Right atrium auricular region (tissue), 2 donors: ENCODE results near the gene CD58. TPM values are rescaled to one million over a fixed set of nuclear protein-coding genes. Genes with fewer than 3 reads are reported as not detected.

ENCODE experiments used
- DNase-seq: peaks from one replicate; pipeline ENCODE4 v3.0.0-alpha.2; 2019; ENCODE audit warnings: low spot score
- H3K27ac ChIP-seq, 2 donors: fragments of 200-600 bp; sonication (generic); 1 replicate in 1 of 2; 2 replicates in 1 of 2; pipeline ENCODE4 v1.5.1; 2016 to 2019
- H3K27me3 ChIP-seq, 2 donors: fragments of 200-600 bp; sonication (generic); one replicate each; pipeline versions ENCODE4 v1.5.1 to v1.6.0; 2017 to 2019
- H3K36me3 ChIP-seq: fragments of 200-600 bp; sonication (generic); one replicate; pipeline ENCODE4 v1.5.1; 2016
- H3K4me1 ChIP-seq, 2 donors: fragments of 200-600 bp; sonication (generic); one replicate each; pipeline versions ENCODE4 v1.5.1 to v1.6.0; 2017 to 2019
- H3K4me3 ChIP-seq, 2 donors: fragments of 200-600 bp; sonication (generic); 1 replicate in 1 of 2; 2 replicates in 1 of 2; pipeline ENCODE4 v1.5.1; 2017 to 2019; ENCODE audit warnings: mild to moderate bottlenecking in 1 of 2, moderate library complexity in 1 of 2
- H3K9me3 ChIP-seq, 2 donors: fragments of 200-600 bp; sonication (generic); one replicate each; pipeline ENCODE4 v1.5.1; 2019
- CTCF ChIP-seq, 2 donors: fragments of 200-600 bp; sonication (generic); IDR thresholded peaks; one replicate each; pipeline ENCODE4 v1.5.1; 2019; ENCODE audit warnings: antibody characterized with exemption in 2 of 2
- total RNA-seq, 2 donors: library from RNA; depleted of rRNA; stranded (reverse); fragments of >200 nt; gene quantifications; one replicate each; pipeline ENCODE4 v1.1.0, GENCODE V29; 2016

Gene CD58
- total RNA-seq, 2 donors from 2014 or later: 26.4 to 27.4 TPM

DNA sequence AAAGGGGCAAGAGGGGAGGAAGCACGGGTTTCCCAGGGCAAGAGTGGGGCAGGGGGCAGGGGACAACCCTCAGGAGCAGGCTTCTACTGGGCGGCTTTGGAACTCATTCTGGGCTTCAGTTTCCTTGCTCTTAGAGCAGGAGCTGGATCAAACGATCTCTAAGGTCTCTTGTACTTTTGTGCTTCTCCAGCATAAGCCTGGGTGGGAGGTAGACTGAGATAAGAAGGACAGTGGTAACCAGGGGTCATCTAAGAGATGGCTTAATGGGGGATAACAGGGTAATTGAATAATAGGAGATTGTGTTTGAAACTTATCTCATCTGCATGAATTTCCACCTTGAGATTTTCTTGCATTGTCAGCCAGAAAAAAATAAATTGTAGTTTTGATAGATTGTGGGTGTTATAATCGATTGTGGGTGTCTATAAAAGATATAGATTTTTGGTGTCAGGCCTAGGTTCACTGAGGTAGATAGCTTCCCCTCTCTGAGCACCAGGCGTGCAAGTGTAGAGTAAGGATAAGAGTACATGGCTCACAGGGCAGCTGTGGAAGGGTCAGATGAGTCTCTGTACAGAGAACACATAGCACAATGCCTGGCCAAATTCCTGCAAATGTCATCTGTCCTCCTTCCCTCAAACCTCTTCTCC is 68.0 kb downstream of the CD58 start:
- no peak for TF ChIP-seq CTCF (IDR thresholded peaks at IDR 0.05)
- no peak overlapping the region for H3K27ac ChIP-seq
- no peaks in the 10 kb centered on the region for H3K27me3 ChIP-seq

DNA sequence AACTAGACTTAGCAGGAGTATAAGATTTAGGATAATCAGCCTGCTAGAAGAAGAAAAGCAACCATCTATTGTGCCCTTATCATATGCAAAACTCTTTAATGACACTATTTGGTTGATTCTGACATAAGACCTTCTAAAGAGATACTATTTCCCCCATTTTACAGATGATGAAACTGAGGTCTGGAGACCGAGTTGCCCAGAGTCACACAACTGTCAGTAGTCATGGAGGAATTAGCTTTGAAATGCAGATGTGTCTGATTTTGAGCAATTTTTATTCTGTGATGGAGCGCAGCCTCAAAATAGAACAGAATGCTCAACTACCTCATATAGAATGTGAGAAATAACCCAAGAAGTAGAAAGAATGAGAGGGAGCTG is 69.0 kb downstream of the CD58 start:
- H3K36me3 ChIP-seq: no peaks in the 10 kb centered on the region
- no peaks in the 10 kb centered on the region for H3K27me3 ChIP-seq
- H3K9me3 ChIP-seq: no peaks in the 10 kb centered on the region
- no peak for DNase-seq
- TF ChIP-seq CTCF (IDR thresholded peaks at IDR 0.05): no peak
- no peak overlapping the region for H3K4me3 ChIP-seq
- H3K27ac ChIP-seq: no peak overlapping the region
- H3K4me1 ChIP-seq: peaks cover 0 to 24% of the 10 kb centered on the region in 2 donors

More for the DNA sequence above, 68.0 kb downstream of the CD58 start:
- H3K4me3 ChIP-seq: no peak overlapping the region
- no peaks in the 10 kb centered on the region for H3K36me3 ChIP-seq
- DNase-seq: no peak
- peaks cover 0 to 24% of the 10 kb centered on the region in 2 donors for H3K4me1 ChIP-seq
- no peaks in the 10 kb centered on the region for H3K9me3 ChIP-seq

GRCh38 chr1:116501125-116501869 is 69.5 kb downstream of the CD58 start:
- Histone ChIP-seq H3K4me1 (peaks cover 0 to 29% of the 10 kb centered on the region in 2 donors), H3K27ac (peak overlapping the region in 1 of 2 donors; percentile 14)

DNA sequence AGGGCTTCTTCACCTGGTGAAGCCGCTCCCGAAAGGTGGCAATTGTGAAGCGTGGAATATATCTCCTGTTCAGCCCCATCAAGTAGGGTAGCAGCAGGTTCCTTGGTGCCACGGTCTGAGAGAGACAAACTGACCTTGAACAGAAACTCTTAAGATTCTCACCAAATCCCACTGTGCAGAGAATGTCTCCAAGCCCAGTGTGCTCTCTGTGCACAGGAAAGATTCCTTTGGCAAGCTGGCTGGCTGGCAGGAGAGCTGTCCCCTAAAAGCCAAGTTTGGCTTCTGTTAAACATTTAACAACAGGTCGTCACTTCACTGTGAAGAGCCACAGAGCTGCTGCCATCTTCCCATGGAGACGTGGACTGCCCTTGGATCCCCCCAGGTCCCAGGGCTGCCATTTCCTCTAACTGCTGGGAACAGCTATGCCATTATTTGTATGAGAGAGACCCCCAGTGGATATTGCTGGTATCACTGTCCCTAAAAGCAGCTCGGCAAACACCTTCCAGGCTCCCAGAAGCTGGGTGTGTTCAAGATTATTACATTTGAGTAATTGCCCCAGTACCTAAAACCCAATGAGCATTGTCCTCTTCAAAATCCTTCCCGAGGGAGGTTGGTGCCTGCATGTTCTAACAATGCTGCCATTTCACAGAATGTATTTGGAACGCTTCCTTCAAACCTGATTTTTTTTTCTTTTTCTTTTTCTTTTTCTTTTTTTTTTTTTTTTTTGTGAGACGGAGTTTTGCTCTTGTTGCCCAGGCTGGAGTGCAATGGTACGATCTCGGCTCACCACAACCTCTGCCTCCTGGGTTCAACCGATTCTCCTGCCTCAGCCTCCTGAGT is 71.8 kb downstream of the CD58 start:
- no peaks in the 10 kb centered on the region for H3K9me3 ChIP-seq
- no peaks in the 10 kb centered on the region for H3K27me3 ChIP-seq
- no peaks in the 10 kb centered on the region for H3K36me3 ChIP-seq
- H3K4me3 ChIP-seq: no peak overlapping the region
- H3K27ac ChIP-seq: no peak overlapping the region
- H3K4me1 ChIP-seq: peaks cover 0 to 32% of the 10 kb centered on the region in 2 donors
- no peak for DNase-seq
- TF ChIP-seq CTCF (IDR thresholded peaks at IDR 0.05): peak; percentile 76 to 87

More at GRCh38 chr1:116501125-116501869, 69.5 kb downstream of the CD58 start:
- DNase-seq: no peak
- Histone ChIP-seq H3K9me3 (no peaks in the 10 kb centered on the region), H3K4me3 (no peak overlapping the region), H3K27me3 (no peaks in the 10 kb centered on the region), H3K36me3 (no peaks in the 10 kb centered on the region)
- no peak for TF ChIP-seq CTCF (IDR thresholded peaks at IDR 0.05)

GRCh38 chr1:116497656-116498055 is 73.2 kb downstream of the CD58 start:
- Histone ChIP-seq H3K4me3 (no peak overlapping the region), H3K27ac (peak overlapping the region in 1 of 2 donors; percentile 31), H3K4me1 (peaks cover 0 to 22% of the 10 kb centered on the region in 2 donors), H3K9me3 (no peaks in the 10 kb centered on the region), H3K27me3 (no peaks in the 10 kb centered on the region), H3K36me3 (no peaks in the 10 kb centered on the region)
- no peak for DNase-seq
- TF ChIP-seq CTCF (IDR thresholded peaks at IDR 0.05): no peak
